ENCODE data around the gene KIAA0513.
"Not testable (repeated sequence)": the region's sequence is repeated elsewhere in the genome, so short reads cannot be mapped to it uniquely, and the experiment has no call there.

Gene KIAA0513

GRCh38 chr16:85048921-85049562 lies 21.4 kb downstream of the KIAA0513 start:
- DNase-seq (ENCODE audit: low read depth, low spot score): no peak

- DNase-seq (ENCODE audit: low read depth, low spot score): no peak
These were observed 22.2 kb downstream of the KIAA0513 start for GRCh38 chr16:85049706-85050305.

- no peak for DNase-seq (ENCODE audit: low read depth, low spot score)
These were observed 23.5 kb downstream of the KIAA0513 start for GRCh38 chr16:85051067-85051581.

- DNase-seq (ENCODE audit: low read depth, low spot score): no peak
These were observed 24.1 kb downstream of the KIAA0513 start for GRCh38 chr16:85051683-85052082.

- DNase-seq (ENCODE audit: low read depth, low spot score): no peak
These were observed 24.9 kb downstream of the KIAA0513 start for GRCh38 chr16:85052536-85052935.

- not testable (repeated sequence) for DNase-seq (ENCODE audit: low read depth, low spot score)
These were observed 26.7 kb downstream of the KIAA0513 start for GRCh38 chr16:85054321-85054720.

- DNase-seq (ENCODE audit: low read depth, low spot score): no peak
These were observed 27.4 kb downstream of the KIAA0513 start for GRCh38 chr16:85054948-85055492.

- no peak for DNase-seq (ENCODE audit: low read depth, low spot score)
These were observed 28.1 kb downstream of the KIAA0513 start for GRCh38 chr16:85055493-85056210.

GRCh38 chr16:85056211-85056748 lies 28.7 kb downstream of the KIAA0513 start:
- no peak for DNase-seq (ENCODE audit: low read depth, low spot score)

GRCh38 chr16:85057212-85057889 lies 29.8 kb downstream of the KIAA0513 start:
- no peak for DNase-seq (ENCODE audit: low read depth, low spot score)

- DNase-seq (ENCODE audit: low read depth, low spot score): no peak
These were observed 30.4 kb downstream of the KIAA0513 start for GRCh38 chr16:85057948-85058347.

GRCh38 chr16:85058909-85059308 lies 31.3 kb downstream of the KIAA0513 start:
- DNase-seq (ENCODE audit: low read depth, low spot score): no peak

GRCh38 chr16:85061566-85061965 lies 34.0 kb downstream of the KIAA0513 start:
- DNase-seq (ENCODE audit: low read depth, low spot score): no peak

- DNase-seq (ENCODE audit: low read depth, low spot score): no peak
These were observed 34.7 kb downstream of the KIAA0513 start for GRCh38 chr16:85062323-85062722.

- no peak for DNase-seq (ENCODE audit: low read depth, low spot score)
These were observed 35.2 kb downstream of the KIAA0513 start for GRCh38 chr16:85062845-85063244.

- DNase-seq (ENCODE audit: low read depth, low spot score): no peak
These were observed 36.6 kb downstream of the KIAA0513 start for GRCh38 chr16:85064186-85064585.

- no peak for DNase-seq (ENCODE audit: low read depth, low spot score)
These were observed 37.5 kb downstream of the KIAA0513 start for GRCh38 chr16:85065099-85065498.

GRCh38 chr16:85066346-85066885 lies 38.8 kb downstream of the KIAA0513 start:
- DNase-seq (ENCODE audit: low read depth, low spot score): no peak

- DNase-seq (ENCODE audit: low read depth, low spot score): no peak
These were observed 39.4 kb downstream of the KIAA0513 start for GRCh38 chr16:85067024-85067423.

- no peak for DNase-seq (ENCODE audit: low read depth, low spot score)
These were observed 39.8 kb downstream of the KIAA0513 start for GRCh38 chr16:85067426-85067825.

GRCh38 chr16:85068746-85069145 lies 41.2 kb downstream of the KIAA0513 start:
- DNase-seq (ENCODE audit: low read depth, low spot score): no peak

All from brain pericyte (primary cell).